Keratinocyte (primary cell): ENCODE results near the gene DEUP1. TPM values are rescaled to one million over a fixed set of nuclear protein-coding genes. Genes with fewer than 3 reads are reported as not detected.

Source experiments
- DNase-seq: peaks from one replicate; pipeline ENCODE4 v3.0.0-alpha.2; 2011; ENCODE audit warnings: low read depth, missing footprints, low spot score
- FAIRE-seq: peaks from 2 replicates; lab custom pipeline; 2011; peaks lifted over from hg19 to GRCh38; lab: Jason Lieb, UNC
- H2AFZ ChIP-seq: 2 replicates; pipeline ENCODE4 v1.6.0; 2012; ENCODE audit warnings: low read length, control low read depth, inconsistent platforms; ENCODE audit not compliant: control insufficient read depth
- H3K27ac ChIP-seq: 2 replicates; pipeline ENCODE4 v1.5.1; 2011; ENCODE audit warnings: low read length; ENCODE audit not compliant: control insufficient read depth, insufficient read depth
- H3K27me3 ChIP-seq: 3 replicates; pipeline ENCODE4 v1.6.0; 2011; ENCODE audit warnings: low read length; ENCODE audit not compliant: control insufficient read depth, insufficient read depth; ENCODE audit errors: extremely low read depth
- H3K36me3 ChIP-seq, 2 experiments: 2 replicates in 1 of 2; 3 replicates in 1 of 2; pipeline ENCODE4 v1.5.1; 2011; ENCODE audit warnings: low read length in 2 of 2, mild to moderate bottlenecking in 1 of 2; ENCODE audit not compliant: control insufficient read depth in 2 of 2, insufficient read depth in 2 of 2; ENCODE audit errors: extremely low read depth in 1 of 2
- H3K4me1 ChIP-seq: 3 replicates; pipeline ENCODE4 v1.5.1; 2011; ENCODE audit warnings: low read length; ENCODE audit not compliant: control insufficient read depth, insufficient read depth; ENCODE audit errors: extremely low read depth
- H3K4me2 ChIP-seq: 3 replicates; pipeline ENCODE4 v1.6.0; 2011; ENCODE audit warnings: low read depth, low read length; ENCODE audit not compliant: control insufficient read depth, insufficient read depth; ENCODE audit errors: extremely low read depth
- H3K4me3 ChIP-seq, 3 experiments: fragments of 200-600 bp in 1 of 3; sonication (generic) in 1 of 3; 2 replicates in 2 of 3; 3 replicates in 1 of 3; pipeline ENCODE4 v1.5.1; 2011 to 2016; ENCODE audit warnings: low read length in 3 of 3, mild to moderate bottlenecking in 3 of 3, control low read depth in 2 of 3, inconsistent platforms in 1 of 3, low read depth in 1 of 3, mixed read lengths in 1 of 3, mixed run types in 1 of 3, moderate library complexity in 1 of 3; ENCODE audit not compliant: control insufficient read depth in 2 of 3, insufficient read depth in 2 of 3; ENCODE audit errors: extremely low read depth in 1 of 3
- H3K79me2 ChIP-seq: 2 replicates; pipeline ENCODE4 v1.6.0; 2012; ENCODE audit warnings: low read length; ENCODE audit not compliant: control insufficient read depth, insufficient read depth
- H3K9ac ChIP-seq: 3 replicates; pipeline ENCODE4 v1.6.0; 2011; ENCODE audit warnings: low read length; ENCODE audit not compliant: control insufficient read depth, insufficient read depth; ENCODE audit errors: extremely low read depth
- H3K9me1 ChIP-seq: 3 replicates; pipeline ENCODE4 v1.6.0; 2011; ENCODE audit warnings: low read length; ENCODE audit not compliant: control insufficient read depth, insufficient read depth; ENCODE audit errors: extremely low read depth
- H3K9me3 ChIP-seq: 2 replicates; pipeline ENCODE4 v1.5.1; 2012; ENCODE audit warnings: low read depth, low read length; ENCODE audit not compliant: control insufficient read depth
- H4K20me1 ChIP-seq: 3 replicates; pipeline ENCODE4 v1.6.0; 2011; ENCODE audit warnings: low read length; ENCODE audit not compliant: control insufficient read depth, insufficient read depth; ENCODE audit errors: extremely low read depth
- CTCF ChIP-seq, 3 experiments: IDR thresholded peaks in 1 of 3; conservative IDR thresholded peaks in 1 of 3; optimal IDR thresholded peaks in 1 of 3; 2 replicates in 2 of 3; 3 replicates in 1 of 3; pipeline versions ENCODE3 to v1.5.1; 2011; ENCODE audit warnings: low read length in 3 of 3, mild to moderate bottlenecking in 3 of 3, moderate library complexity in 2 of 3, control low read depth in 1 of 3, inconsistent platforms in 1 of 3; ENCODE audit not compliant: insufficient read depth in 2 of 3; ENCODE audit errors: extremely low read depth in 1 of 3
- EZH2 ChIP-seq: IDR thresholded peaks from one replicate; pipeline ENCODE4 v1.6.1; 2012; ENCODE audit warnings: inconsistent platforms, mild to moderate bottlenecking, low read length, moderate library complexity
- dilution Hi-C: fragments of 300-500 bp; cut with MboI; formaldehyde crosslinking; loops from one replicate; pipeline ENCODE4 v1.7.0; 2020; ENCODE audit warnings: low sequenced_read_pairs; ENCODE audit not compliant: extremely low pct_ligation_motif_present
- polyA plus RNA-seq, 5 experiments: library from polyadenylated mRNA; depleted of rRNA in 3 of 5; stranded (reverse) in 3 of 5; stranded (forward) in 1 of 5; unstranded in 1 of 5; fragments of >200 nt; gene quantifications; 1 replicate in 1 of 5; 2 replicates in 3 of 5; 3 replicates in 1 of 5; pipeline versions ENCODE4 v1.2.1 to v1.2.3, GENCODE V29; 2011 to 2012; ENCODE audit warnings: missing spikeins in 2 of 5, low read depth in 1 of 5, low replicate concordance in 1 of 5

DEUP1 gene
- polyA plus RNA-seq, 1 donor (not counting 4 experiments of a cell fraction or from before 2014, with no cell fraction given), result 0.12 TPM

GRCh38 chr11:93322207-93322606, 8.3 kb upstream of the DEUP1 start:
- DNase-seq (no peak), FAIRE-seq (no peak)
- H3K9me3 ChIP-seq, result no peaks in the 10 kb centered on the region
- no peak overlapping the region for H3K4me3 ChIP-seq
- no peaks in the 10 kb centered on the region for H3K36me3 ChIP-seq
- H3K27ac ChIP-seq, result no peak overlapping the region
- no peaks in the 10 kb centered on the region for H3K9me1 ChIP-seq
- H3K79me2 ChIP-seq, result no peaks in the 10 kb centered on the region
- no peak overlapping the region for H3K9ac ChIP-seq
- dilution Hi-C loops, result no loop called here
- H2AFZ ChIP-seq, result no peak overlapping the region
- H3K27me3 ChIP-seq, result no peaks in the 10 kb centered on the region
- H4K20me1 ChIP-seq, result no peaks in the 10 kb centered on the region
- no peaks in the 10 kb centered on the region for H3K4me1 ChIP-seq
- H3K4me2 ChIP-seq, result no peak overlapping the region
- TF ChIP-seq EZH2, result no peak
- no peak for TF ChIP-seq CTCF (optimal IDR thresholded peaks at IDR 0.05 in 1 of 3, IDR thresholded peaks at IDR 0.05 in 1 of 3, conservative IDR thresholded peaks at IDR 0.05 in 1 of 3; ENCODE audit: extremely low read depth in 1 of 3, insufficient read depth in 2 of 3, low read length in 3 of 3)

DNA sequence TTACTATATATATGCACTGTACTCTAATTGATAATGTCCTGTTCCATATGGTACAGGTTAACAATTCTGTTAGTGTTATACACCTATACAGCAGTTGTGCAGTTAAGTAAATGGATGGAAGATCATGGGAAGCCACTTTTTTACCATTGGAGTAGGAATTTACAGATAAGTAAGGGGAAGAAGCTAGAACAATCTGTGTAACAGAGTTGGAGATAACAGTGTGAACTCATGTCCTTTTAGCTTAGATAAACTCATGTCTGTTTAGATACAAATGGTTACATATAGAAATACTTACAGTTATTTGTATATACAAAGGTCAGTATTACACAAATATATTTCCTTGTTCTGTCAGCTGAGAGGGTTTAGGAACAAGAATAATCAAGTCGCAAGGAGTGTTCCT, 6.8 kb upstream of the DEUP1 start:
- dilution Hi-C loops, result no loop called here
- Histone ChIP-seq H3K9me3 (no peaks in the 10 kb centered on the region), H3K4me2 (no peak overlapping the region), H3K36me3 (no peaks in the 10 kb centered on the region), H3K4me1 (no peaks in the 10 kb centered on the region), H3K9ac (no peak overlapping the region), H4K20me1 (no peaks in the 10 kb centered on the region), H3K9me1 (no peaks in the 10 kb centered on the region), H2AFZ (no peak overlapping the region), H3K27ac (no peak overlapping the region), H3K27me3 (no peaks in the 10 kb centered on the region), H3K79me2 (no peaks in the 10 kb centered on the region), H3K4me3 (no peak overlapping the region)
- FAIRE-seq (no peak), DNase-seq (no peak)
- TF ChIP-seq EZH2 (no peak), CTCF (optimal IDR thresholded peaks at IDR 0.05 in 1 of 3, IDR thresholded peaks at IDR 0.05 in 1 of 3, conservative IDR thresholded peaks at IDR 0.05 in 1 of 3; ENCODE audit: extremely low read depth in 1 of 3, insufficient read depth in 2 of 3, low read length in 3 of 3) (no peak)
